ENCODE data around the gene CEP112. TPM values are rescaled to one million over a fixed set of nuclear protein-coding genes. Genes with fewer than 3 reads are reported as not detected.

Gene CEP112
- total and polyA plus RNA-seq, 9 of the 15 experiments (the other 6 are each of a cell fraction or from before 2014, with no cell fraction given): 0.84 TPM; not detected in 8

DNA sequence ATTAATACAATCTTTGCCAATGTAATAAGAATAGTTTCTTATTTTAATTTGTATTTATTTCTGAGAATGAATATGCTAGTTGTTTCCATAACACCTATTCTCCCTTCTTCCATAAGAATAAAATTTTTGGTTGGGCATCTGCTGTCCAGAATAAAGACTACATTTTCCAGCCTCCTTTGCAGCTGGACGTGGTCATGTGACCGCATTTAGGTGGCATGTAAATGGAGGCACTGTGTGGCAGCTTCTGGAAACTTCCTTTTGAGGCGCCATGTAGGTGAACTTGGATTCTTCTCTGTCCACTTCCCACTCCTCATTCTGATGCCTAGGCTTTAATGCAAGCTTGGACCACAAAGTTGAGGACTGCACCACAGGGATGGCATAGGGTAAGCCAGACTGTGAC, 415.0 kb downstream of the CEP112 start:
- ChIA-PET CTCF (ENCODE audit: low intra/inter-chr PET ratio) (no interaction called here), POLR2A (no interaction called here)
- H3K27ac ChIP-seq (ENCODE audit: extremely low read depth, low read depth, low read length): no peak overlapping the region
- intact Hi-C loops (cut with micrococcal nuclease) (no loop called here), in situ Hi-C loops (cut with MboI) (no loop called here)
- no peaks in the 10 kb centered on the region for H3K9me1 ChIP-seq (ENCODE audit: control insufficient read depth, insufficient read depth, low read length)
- no peak overlapping the region for H3K9ac ChIP-seq (ENCODE audit: insufficient read depth in 1 of 2, low read depth in 2 of 2, low read length in 2 of 2)
- H3K4me2 ChIP-seq (ENCODE audit: insufficient read depth, low read length): no peak overlapping the region
- 0% methylated on average over 3 of the region's 3 CpGs for WGBS (ENCODE audit: insufficient coverage, low coverage, missing lambda C conversion rate)
- no peak overlapping the region for H3K4me3 ChIP-seq
- H3K27me3 ChIP-seq (ENCODE audit: control insufficient read depth in 2 of 2, insufficient read depth in 2 of 2, low read length in 2 of 2): peaks cover 0 to 11% of the 10 kb centered on the region in 2 experiments; a peak in 3 of 5 replicates
- H3K4me1 ChIP-seq (replicated peaks in 1 of 2; ENCODE audit: control insufficient read depth in 2 of 2, insufficient read depth in 2 of 2, low read length in 2 of 2): no peaks in the 10 kb centered on the region
- DNase-seq (ENCODE audit: extremely low read depth in 1 of 4, low spot score in 3 of 4): no peak
- H3K36me3 ChIP-seq (ENCODE audit: control insufficient read depth, insufficient read depth, low read length): no peaks in the 10 kb centered on the region
- no peaks in the 10 kb centered on the region for H4K20me1 ChIP-seq (replicated peaks; ENCODE audit: control insufficient read depth, insufficient read depth, low read length)
- no peak overlapping the region for H2AFZ ChIP-seq (ENCODE audit: low read depth, low read length)
- no peaks in the 10 kb centered on the region for H3K79me2 ChIP-seq (ENCODE audit: control insufficient read depth, insufficient read depth, low read length)
- TF ChIP-seq LARP7 (IDR thresholded peaks at IDR 0.05) (no peak), TARDBP (IDR thresholded peaks at IDR 0.05) (no peak)
- TF ChIP-seq, protein P1, sequence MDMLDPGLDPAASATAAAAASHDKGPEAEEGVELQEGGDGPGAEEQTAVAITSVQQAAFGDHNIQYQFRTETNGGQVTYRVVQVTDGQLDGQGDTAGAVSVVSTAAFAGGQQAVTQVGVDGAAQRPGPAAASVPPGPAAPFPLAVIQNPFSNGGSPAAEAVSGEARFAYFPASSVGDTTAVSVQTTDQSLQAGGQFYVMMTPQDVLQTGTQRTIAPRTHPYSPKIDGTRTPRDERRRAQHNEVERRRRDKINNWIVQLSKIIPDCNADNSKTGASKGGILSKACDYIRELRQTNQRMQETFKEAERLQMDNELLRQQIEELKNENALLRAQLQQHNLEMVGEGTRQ (CRISPR knock-in tag; IDR thresholded peaks at IDR 0.05): peak; percentile 32; the same call in 1 of the 2 replicates
- TF ChIP-seq, protein P2, sequence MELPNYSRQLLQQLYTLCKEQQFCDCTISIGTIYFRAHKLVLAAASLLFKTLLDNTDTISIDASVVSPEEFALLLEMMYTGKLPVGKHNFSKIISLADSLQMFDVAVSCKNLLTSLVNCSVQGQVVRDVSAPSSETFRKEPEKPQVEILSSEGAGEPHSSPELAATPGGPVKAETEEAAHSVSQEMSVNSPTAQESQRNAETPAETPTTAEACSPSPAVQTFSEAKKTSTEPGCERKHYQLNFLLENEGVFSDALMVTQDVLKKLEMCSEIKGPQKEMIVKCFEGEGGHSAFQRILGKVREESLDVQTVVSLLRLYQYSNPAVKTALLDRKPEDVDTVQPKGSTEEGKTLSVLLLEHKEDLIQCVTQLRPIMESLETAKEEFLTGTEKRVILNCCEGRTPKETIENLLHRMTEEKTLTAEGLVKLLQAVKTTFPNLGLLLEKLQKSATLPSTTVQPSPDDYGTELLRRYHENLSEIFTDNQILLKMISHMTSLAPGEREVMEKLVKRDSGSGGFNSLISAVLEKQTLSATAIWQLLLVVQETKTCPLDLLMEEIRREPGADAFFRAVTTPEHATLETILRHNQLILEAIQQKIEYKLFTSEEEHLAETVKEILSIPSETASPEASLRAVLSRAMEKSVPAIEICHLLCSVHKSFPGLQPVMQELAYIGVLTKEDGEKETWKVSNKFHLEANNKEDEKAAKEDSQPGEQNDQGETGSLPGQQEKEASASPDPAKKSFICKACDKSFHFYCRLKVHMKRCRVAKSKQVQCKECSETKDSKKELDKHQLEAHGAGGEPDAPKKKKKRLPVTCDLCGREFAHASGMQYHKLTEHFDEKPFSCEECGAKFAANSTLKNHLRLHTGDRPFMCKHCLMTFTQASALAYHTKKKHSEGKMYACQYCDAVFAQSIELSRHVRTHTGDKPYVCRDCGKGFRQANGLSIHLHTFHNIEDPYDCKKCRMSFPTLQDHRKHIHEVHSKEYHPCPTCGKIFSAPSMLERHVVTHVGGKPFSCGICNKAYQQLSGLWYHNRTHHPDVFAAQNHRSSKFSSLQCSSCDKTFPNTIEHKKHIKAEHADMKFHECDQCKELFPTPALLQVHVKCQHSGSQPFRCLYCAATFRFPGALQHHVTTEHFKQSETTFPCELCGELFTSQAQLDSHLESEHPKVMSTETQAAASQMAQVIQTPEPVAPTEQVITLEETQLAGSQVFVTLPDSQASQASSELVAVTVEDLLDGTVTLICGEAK (IDR thresholded peaks at IDR 0.05): no peak
- TF ChIP-seq, protein P2 (CRISPR knock-in tag; IDR thresholded peaks at IDR 0.05): no peak
- TF ChIP-seq, protein P3, sequence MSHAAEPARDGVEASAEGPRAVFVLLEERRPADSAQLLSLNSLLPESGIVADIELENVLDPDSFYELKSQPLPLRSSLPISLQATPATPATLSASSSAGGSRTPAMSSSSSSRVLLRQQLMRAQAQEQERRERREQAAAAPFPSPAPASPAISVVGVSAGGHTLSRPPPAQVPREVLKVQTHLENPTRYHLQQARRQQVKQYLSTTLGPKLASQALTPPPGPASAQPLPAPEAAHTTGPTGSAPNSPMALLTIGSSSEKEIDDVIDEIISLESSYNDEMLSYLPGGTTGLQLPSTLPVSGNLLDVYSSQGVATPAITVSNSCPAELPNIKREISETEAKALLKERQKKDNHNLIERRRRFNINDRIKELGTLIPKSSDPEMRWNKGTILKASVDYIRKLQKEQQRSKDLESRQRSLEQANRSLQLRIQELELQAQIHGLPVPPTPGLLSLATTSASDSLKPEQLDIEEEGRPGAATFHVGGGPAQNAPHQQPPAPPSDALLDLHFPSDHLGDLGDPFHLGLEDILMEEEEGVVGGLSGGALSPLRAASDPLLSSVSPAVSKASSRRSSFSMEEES (CRISPR knock-in tag; IDR thresholded peaks at IDR 0.05): peak; percentile 28
- no peak for ATAC-seq
- BruUV-seq (replicated peaks): no TSS peak
- no peak for FAIRE-seq
- H3K9me3 ChIP-seq (replicated peaks; ENCODE audit: control insufficient read depth, insufficient read depth, low read depth, low read length): no peaks in the 10 kb centered on the region
